GM18867 (cell line): ENCODE results near the gene ERCC2.

ENCODE experiments used
- ATAC-seq: cut with Tn5 transposase; IDR thresholded peaks from one replicate; pipeline ENCODE4 v1.9.1; 2021; ENCODE audit warnings: mild to moderate bottlenecking, moderate library complexity; ENCODE audit not compliant: unreplicated experiment

Gene ERCC2

DNA sequence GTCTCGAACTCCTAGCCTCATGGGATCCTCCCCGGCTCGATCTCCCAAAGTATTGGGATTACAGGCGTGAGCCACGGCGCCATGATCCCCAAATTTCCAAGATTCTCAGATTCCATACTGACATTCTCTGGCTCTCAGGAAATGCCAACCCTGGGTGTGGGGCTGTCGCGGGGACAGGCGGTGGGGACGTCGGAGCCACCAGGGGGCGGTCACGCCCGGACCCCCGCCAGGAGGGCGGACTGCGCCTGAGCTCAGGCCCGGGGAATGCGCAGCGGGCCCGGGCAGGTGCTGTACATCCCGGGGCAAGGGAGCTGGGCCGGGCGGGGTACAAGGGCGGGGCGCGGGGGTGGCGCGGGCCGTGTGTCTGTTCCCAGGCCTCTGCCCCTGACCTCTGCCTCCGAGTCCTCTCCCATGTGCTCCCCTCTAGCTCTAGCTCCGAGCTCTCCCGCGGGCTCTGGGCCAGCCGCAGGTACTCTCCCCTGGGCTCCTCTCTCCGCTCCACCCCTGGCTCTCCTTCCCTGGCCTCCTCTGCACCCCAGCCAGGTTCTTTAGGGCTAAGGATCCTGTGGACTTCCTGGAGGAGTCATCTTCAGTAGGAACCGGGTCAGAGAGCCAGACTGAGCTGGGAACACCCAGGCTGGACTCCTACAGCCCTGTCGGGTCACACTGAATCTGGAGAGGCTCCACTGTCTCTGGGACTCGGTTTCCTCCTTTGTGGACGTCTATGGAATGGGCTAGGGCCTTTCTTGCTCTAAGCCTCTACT, 32.1 kb upstream of the ERCC2 start:
- ATAC-seq: no peak

DNA sequence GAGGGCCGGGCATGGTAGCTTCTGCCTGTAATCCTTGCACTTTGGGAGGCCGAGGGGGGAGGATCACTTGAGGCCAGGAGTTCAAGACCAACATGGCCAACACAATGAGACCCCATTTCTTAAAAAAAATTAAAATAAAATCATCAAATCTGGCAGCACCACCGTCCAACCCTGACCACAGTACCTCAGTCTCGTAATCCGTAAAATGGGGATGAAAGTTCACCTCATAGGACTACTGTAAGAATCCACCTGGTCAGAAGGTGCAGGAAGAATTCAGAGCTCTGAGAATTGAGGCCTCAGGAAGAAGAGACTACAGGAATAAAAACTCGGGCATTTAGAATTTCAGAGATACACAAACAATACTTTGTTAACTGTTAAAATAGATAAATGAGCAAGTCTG, 31.4 kb upstream of the ERCC2 start:
- ATAC-seq: no peak

DNA sequence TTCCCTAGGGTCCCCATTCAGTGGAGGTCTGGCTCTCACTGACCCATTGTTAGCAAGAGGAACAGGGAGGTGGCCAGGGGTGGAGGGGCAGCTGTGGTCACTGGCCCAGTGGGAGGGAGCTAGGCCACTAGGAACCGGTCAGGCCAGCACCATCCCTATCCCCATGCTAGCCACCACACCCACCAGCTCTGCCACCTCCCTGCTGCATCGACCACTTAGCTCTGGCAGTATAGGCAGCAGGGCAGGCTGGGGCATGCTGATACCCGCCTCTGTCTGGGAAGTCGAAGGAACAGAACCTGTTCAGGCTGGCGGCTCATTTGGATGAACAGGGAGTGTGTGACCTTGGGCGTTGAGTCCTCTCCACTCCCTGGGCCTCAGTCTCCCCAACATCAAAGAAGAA, 29.8 kb upstream of the ERCC2 start:
- ATAC-seq: no peak

DNA sequence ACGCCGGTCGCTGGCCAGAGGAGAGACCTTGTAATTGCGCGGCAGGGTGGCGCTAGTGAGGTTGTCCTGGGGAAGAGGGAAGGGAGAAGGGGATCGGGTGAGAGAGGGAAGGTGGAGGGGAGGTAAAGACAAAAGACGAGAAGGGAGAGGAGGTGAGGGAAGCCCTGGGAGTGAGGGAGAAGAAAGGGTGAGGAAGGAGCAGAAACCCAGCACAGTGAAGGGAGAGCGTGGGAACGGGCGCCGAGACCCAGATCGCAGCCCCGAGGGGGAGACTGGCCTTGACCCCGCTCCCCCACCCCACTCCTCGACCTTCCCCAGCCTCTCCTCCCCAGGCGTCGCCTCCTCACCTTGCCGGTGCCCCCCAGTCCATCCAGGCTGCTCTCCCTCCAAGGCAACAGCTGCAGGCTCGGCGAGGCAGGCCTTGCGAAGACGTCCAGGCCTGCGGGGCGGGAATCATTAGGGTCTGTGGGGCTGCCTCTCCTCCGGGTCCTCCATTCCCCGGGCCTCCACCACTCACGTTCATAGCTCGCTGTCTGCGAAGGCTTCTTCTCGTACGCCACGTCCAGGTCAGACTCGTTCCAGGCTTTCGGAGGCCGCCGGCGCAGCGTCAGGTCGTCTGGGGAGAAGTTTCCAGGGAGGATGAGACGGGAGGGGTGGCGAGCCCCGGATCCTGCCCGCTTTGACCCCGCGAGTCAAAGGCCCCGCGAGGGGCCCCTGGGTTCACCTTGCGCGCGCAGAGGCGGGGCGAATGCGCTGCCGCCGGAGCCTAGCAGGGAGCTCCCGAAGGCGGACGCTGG, 25.6 kb upstream of the ERCC2 start:
- ATAC-seq: no peak

DNA sequence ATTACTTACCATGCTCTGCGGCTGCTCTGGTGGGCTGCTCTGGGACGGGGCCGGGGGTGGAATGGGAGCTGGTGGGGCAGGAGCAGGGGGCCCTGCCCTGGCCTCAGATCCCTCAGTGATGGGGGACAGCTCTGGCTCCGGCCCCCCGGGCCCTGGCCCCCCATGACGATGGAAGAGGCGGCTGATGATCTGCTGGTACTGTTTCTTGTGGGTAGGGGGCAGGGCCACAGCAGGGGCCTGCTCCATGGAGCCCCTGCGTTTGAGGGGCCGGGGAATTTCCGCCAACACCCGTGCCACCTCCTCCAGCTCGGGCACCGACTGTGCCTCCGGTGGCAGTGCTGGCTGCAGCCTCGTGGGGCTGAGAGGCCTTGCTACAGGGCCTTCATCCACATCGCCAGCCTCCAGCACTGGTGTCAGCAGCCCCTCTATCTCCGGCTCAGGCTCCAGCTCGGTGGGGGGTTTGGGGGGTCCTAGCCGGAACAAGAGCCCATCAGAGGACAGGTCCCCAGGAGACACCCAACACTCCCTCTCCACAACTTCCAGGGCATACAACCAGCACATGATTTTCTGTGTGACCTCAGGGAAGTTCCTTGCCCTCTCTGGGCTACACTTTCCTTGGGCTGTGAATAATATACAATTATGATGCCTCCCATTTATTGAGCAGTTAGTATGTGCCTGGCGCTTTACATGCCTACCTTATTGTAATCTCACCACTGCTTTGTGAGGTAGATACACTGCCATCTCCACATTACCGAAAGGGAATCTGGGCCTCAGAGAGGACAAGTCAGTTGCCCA, 21.7 kb upstream of the ERCC2 start:
- ATAC-seq: no peak

DNA sequence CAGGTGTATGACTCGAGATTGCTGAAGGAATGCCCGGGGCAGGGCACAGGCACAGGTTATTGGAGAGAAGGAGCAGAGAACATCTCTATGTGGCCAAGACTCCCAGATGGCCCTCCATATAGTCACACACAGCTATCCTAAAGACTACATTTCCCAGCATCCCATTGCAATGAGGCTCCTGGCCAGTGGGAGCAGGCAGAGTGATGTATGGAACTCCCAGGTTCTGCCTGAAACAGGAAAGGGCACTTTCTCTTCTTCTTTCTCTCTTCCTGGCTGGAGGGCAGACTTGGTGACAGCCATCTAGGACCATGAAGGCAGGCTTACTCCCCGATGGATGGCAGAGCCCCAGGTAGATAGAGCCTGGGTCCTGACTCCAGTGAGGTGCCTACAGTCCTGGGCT, 21.0 kb upstream of the ERCC2 start:
- no peak for ATAC-seq

DNA sequence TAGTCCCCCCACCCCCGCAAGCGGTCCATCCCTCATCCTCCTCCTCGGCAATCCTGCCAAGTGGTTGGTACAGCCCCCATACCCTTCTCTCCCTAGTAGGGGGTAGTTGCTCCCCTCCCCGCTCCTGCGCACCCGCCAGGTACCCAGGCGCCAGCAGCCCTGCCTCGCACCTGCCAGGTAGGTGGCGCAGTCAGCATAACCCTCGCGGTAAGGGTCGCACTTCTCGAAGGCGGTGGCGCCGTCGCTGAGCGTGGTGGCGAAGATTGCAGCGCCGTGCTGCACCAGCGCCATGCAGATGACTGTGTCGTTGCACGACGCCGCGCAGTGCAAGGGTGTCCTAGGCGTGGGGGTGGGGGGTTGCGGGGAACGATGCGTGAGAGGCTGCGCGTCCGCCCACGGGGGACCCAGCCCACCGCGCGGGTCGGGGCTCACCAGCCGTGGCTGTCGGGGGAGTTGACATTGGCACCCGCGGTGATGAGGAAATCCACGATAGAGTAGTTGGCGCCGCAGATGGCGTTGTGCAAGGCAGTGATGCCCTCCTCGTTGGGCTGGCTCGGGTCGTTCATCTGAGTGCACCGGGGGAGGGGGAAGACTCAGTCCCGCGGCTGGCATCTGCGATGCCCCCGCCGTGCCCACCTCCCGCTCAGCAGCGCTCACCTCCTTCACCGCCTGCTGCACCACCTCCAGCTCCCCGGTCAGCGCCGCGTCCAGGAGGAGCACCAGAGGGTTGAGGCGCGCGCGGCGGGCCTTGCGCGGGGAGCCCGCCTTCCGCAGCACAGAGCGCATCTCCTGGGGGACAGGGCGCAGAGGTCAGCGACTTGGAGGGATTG, 15.2 kb upstream of the ERCC2 start:
- no peak for ATAC-seq

DNA sequence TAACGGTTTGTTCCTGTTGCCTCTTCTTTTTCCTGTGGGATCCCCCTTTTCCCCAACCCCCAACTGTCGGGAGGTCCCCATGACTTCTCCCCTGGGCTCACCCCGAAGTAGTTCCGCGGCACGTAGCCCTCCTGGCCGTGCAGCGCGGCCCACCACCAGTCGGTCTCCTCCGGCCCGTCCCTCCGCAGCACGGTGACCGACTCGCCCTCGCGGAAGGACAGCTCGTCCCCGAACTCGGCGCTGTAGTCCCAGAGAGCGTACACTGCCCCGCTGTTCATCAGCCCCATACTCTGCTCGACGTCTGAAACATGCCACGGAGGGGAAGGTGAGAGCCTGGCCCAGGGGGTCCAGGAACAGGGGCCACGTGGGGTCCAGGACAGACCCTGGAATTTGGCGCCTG, 12.1 kb upstream of the ERCC2 start:
- no peak for ATAC-seq

DNA sequence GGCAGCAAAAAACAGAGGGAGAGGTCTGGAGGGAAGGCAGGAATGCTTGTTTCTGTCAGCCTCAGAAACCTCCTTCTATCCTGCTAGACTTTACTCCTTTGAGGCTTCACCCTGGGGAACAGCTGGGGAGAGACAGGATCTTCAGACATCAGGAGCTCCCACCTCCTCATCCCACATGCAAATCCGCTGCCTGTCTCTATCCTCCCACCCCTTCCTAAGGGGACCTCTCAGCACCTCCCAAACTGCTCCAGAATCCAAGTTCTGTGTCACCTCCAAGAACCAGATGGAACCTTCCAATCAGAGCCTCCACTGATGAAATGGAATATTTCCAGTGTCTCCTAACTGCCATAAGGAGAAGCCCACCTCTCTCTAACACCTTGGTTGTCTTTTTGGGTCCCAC, 9.7 kb upstream of the ERCC2 start:
- no peak for ATAC-seq

DNA sequence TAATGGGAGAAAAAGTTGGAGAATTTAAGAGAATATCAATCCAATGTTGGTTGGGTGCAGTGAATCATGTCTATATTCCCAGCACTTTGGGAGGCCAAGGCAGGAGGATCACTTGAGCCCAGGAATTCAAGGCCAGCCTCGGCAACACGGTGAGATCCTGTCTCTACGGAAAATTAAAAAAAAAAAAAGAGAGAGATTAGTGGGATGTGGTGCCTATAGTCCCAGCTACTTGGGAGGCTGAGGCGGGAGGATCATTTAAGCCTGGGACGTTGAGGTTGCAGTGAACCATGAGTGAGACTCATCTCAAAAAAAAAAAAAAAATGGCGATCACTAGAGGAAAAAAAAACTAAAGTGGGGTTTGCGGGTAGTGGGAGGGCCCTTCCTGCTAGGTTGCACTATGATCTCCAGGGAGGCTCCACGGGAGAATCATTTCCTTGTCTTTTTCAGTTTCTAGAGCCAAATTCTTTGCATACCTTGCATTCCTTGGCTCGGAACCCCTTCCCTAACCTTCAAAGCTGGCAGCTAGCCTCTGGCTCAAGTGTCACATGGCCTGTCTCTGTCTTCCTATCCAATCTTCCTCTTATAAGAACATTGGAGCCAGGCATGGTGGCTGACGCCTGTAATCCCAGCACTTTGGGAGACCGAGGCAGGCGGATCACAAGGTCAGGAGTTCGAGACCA, 5.8 kb upstream of the ERCC2 start:
- ATAC-seq: no peak

DNA sequence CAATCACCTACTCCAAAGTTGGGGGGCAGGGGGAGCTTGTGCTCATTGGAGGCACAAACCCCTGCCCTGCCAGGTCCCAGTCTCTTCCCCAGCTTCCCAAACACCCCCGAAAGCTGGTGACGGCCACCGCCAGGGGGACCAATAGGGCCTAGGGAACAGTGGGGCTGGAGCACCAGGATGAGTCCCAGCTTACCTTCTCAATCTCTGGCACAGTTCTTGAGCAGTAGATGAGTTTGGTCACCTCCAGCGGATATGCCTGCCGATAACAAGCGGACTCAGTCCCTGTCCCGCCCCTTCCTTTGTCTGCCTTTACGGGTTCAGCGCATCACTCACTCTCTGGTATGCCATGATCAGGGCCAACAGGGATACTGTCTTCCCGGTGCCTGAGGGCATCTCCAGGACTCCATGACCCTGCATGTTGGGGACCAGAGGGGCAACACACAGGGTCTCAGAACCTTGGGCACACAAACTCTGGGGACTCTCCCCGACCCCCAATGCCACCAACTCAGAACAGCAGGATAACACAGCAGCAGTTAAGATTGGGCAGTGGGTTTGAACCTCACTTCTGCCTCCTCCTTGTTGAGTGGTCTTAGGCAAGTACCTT, 1.5 kb downstream of the ERCC2 start:
- ATAC-seq: no peak

DNA sequence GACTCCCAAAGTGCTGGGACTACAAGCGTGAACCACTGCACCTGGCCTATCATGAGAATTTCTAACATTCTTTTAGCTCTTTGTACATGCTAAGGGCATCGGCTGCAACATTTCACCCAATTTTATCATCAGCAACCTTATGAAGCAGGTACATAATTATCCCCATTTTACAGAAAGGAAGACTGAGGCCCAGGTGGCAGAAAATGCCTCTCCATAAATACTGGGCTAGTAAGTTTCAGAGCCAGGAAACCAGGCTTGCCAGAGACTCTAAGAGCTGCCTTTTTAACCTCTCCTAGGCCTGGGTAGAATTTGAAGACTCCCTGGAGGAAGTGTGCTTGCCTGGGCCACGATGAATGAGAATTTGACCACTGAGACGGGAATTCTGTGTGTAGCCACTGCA, 2.2 kb downstream of the ERCC2 start:
- ATAC-seq: no peak

DNA sequence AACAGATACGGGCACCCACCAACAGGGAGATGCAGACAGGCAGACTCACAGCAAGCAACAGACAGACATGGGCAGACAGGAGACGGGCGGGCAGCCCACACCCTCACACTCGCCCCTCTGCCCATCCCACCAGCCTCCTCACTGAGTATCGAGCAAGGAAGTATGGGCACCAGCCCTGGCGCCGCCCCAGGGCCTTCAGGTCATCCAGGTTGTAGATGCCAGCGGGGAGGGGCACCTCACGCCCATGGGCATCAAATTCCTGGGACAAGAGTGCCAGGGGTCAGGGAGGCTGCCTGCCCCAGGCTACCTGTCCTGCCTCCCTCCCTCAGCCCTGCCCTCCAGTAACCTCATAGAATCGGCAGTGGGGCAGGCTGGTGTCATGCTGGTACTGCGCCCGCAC, 5.7 kb downstream of the ERCC2 start:
- ATAC-seq: no peak

DNA sequence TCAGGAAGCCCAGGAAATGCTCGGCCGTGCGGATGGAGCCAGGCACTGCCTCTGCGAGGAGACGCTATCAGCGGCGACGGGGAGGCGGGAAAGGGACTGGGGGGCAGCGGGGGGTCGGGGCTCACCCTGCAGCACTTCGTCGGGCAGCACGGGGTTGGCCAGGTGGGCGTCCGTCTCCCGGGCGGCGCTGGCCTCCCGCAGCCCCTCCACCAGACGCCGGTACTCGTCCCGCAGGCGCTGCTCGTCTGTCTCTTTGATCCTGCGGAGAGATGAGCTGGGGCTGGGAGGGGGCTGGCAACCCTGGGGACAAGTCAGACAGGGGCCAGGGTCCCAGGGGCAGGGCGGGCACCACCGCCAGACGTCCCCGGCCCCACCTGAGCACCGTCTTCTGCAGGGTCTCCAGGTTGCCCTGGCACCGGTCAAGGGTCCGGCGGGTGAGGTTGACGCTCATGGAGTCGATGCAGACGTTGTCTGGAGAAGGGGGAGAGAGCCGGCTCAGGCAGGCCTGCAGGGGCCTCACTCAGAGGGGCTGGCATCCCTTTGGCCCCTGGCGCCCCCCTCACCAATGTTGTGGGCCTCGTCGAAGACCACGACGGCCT, 6.4 kb downstream of the ERCC2 start:
- ATAC-seq: no peak

DNA sequence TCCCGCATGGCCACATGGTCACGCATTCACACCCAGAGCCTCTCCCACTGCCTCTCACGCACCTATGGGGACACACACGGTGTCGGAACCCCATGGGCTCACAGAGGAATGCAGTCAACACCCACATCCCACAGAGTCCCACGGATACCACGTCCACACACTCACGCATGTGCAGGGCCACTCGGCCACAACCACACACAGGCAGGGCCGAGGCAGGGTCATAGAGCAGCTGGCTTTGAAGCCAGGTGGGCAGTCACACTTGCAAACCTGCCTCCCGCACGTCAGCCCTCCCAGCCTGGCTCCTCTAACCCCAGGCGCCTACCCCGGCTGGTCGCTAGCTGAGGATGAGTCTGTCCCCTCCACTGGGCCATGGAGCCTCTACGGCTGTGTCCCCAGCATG, 8.1 kb downstream of the ERCC2 start:
- ATAC-seq: no peak

DNA sequence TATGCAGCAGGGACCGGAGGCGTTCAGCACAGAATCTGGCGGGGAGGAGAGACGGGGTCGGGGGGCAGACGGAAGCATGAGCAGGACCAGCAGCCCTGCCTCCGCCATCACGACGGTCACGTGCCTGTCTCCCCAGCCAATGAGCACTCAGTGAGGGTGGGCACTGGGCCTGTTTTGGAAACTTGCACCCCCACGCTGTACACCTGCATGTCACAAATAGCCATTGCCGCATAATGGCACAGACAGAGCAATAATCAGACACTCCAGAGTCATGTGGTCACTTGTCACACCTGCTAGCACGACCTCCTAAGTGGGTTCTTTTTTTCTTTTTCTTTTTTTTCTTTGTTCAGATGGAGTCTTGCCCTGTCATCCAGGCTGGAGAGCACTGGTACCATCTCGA, 8.8 kb downstream of the ERCC2 start:
- ATAC-seq: no peak

DNA sequence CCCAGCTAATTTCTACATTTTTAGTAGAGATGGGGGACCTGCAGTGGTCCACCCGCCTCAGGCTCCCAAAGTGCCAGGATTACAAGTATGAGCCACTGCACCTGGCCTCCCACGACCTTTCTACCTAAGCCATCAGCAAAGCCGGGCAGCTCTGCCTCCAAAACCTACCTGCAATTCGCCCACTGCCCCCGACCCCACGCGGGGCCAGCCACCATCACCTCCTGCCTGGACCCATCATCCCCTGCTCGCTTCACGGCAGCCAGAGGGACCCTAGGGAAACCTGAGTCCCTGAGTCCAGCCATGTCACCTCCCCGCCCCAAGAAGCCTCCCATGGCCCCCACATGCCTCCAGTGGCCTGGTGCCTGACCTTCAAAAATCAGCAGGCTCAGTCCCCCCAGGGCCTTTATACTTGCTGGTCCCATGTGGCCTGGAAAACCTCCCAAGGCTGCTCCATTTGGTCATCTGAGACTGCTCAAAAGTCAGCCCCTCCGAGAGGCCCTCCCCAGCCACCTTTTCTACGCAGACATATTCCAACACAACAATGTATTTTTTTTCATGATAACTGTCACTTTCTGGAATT, 12.1 kb downstream of the ERCC2 start:
- ATAC-seq: no peak

DNA sequence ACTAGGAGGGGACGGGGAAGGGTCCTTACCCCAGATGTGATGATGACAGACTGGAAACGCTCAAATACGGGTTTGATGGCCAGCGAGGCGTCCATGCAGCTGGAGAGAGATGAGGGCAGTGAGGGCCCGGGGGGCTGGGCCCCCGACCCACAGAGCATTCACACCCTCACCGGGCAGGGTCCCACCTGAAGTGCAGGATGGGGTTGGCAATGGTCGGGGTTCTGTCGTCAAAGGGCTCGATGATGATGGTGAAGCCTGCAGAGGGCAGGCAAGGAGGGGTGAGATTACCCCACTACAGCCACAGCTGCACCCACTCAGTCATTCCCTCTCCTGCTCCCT, 13.0 kb downstream of the ERCC2 start:
- no peak for ATAC-seq

DNA sequence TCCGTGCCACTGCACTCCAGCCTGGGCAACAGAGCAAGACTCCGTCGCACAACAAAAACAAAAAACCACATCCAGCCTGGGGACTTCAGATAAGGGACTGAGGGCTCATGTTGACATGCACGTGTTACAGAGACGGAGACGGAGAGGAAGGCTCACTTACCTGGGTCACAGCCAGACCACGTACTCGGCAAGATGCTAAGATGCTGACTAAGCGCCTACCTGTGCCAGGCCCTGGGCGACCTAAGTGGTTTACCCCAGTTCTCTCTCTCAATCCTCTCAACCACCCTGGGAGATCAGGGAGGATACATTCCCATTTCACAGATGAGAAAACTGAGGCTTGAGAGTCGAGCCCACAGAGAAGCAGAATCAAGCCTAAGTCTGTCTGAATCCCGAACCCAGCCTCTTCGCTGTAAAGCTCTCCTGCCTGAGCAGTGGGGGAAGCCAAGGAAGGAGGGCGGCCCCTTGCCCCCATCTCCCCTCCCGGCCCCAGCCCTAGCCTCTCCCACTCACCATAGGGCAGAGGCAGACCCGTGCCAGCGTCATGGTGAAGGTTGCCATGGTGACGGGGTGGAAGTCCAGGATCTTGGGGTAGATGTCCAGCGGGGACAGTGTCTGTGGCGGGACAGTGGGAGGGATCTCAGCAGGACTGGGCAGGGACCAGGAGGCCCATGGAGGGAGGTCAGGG, 13.5 kb downstream of the ERCC2 start:
- no peak for ATAC-seq
